Measurements from ENCODE around the gene METTL8. TPM values are rescaled to one million over a fixed set of nuclear protein-coding genes. Genes with fewer than 3 reads are reported as not detected.

The METTL8 gene
- total and polyA plus RNA-seq, 2 of the 13 experiments (the other 11 are each of a cell fraction or from before 2014, with no cell fraction given) = 18.6 to 68.2 TPM

GRCh38 chr2:171432206-171432968 lies 1.4 kb downstream of the METTL8 start (continued):
- TF ChIP-seq GATAD2A (CRISPR knock-in tag; IDR thresholded peaks at IDR 0.05) (peak; percentile 5; the same call in 1 of the 2 replicates), KMT2A (CRISPR knock-in tag; IDR thresholded peaks at IDR 0.05) (no peak), ZSCAN29 (CRISPR knock-in tag; conservative IDR thresholded peaks at IDR 0.05) (0 out of 2 replicates have a peak, but pooled peaks have one; percentile 26), HDAC2 (CRISPR knock-in tag; IDR thresholded peaks at IDR 0.05) (no peak), DRAP1 (CRISPR knock-in tag; IDR thresholded peaks at IDR 0.05) (no peak), NKX3-1 (CRISPR knock-in tag; IDR thresholded peaks at IDR 0.05) (peak; percentile 86), PLRG1 (conservative IDR thresholded peaks at IDR 0.05) (no peak), SMARCC2 (IDR thresholded peaks at IDR 0.05) (no peak), ZBTB38 (CRISPR knock-in tag; IDR thresholded peaks at IDR 0.05) (peak; percentile 7; the same call in 1 of the 2 replicates), ZFP36L1 (CRISPR knock-in tag; IDR thresholded peaks at IDR 0.05) (peak; percentile 7), ZNF629 (CRISPR knock-in tag; conservative IDR thresholded peaks at IDR 0.05) (no peak), ZBTB25 (CRISPR knock-in tag; IDR thresholded peaks at IDR 0.05) (0 out of 2 replicates have a peak, but pooled peaks have one; percentile 1), MEIS1 (CRISPR knock-in tag; IDR thresholded peaks at IDR 0.05; ENCODE audit: borderline replicate concordance) (no peak), RFXANK (CRISPR knock-in tag; IDR thresholded peaks at IDR 0.05) (no peak), CREBL2 (CRISPR knock-in tag; IDR thresholded peaks at IDR 0.05; ENCODE audit: borderline replicate concordance) (no peak)

Measured in HepG2 (cell line).